ENCODE measurements around the gene EPHA1.
"Not testable (repeated sequence)": the region's sequence is repeated elsewhere in the genome, so short reads cannot be mapped to it uniquely, and the experiment has no call there.

Gene EPHA1

DNA sequence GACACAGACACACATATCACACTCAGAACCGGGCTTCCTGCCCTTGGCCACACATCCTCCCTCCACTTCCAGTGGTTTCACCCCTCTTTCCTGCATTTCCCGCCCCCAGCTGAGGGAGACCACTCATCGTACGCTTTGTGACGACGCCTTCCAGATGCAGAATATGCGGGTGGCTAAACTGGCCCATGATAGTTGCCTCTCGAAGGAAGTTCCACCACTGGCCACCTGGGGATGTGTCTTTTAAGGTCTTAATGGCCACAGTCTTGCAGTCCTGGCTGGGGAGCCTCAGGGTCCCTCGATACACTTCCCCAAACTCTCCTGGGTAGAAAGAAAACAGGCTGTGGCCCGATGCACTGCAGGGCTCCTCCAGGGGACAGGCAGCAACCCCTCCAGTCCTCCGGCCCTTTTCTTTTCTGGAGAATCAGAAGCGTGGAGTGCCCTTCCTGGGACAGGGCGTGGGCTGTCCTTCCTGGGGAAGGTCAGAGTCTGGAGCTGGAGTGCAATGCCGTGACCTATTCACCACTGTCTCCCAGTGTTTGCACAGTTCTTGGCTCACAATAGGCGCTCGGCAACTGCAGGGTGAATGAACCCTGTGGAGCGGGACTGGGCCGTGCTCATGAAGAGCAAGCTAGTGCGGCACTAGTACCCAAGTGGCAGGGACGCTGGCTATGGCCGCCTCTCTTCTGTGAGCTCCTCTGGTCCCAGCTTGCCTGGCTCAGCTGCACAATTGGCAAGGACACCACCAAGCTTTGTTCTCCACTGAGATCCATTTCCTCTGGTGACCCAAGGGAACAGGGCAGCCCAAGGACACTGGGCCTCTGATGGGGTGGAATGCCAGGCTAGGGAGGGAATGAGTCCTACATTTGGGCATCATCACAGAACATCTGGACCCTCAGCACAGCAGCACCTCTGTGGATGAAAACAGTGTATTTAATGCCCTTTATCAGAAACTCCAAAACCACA, 13.2 kb downstream of the EPHA1 start:
- no peak for DNase-seq (ENCODE audit: low read depth in 1 of 2, low spot score in 1 of 2)
- in situ Hi-C loops (cut with HindIII; ENCODE audit: low pct_unique_long_range_greater_than_20kb, low sequenced_read_pairs), result no loop called here
- no peak for TF ChIP-seq JUND (IDR thresholded peaks at IDR 0.05; ENCODE audit: low read depth)

DNA sequence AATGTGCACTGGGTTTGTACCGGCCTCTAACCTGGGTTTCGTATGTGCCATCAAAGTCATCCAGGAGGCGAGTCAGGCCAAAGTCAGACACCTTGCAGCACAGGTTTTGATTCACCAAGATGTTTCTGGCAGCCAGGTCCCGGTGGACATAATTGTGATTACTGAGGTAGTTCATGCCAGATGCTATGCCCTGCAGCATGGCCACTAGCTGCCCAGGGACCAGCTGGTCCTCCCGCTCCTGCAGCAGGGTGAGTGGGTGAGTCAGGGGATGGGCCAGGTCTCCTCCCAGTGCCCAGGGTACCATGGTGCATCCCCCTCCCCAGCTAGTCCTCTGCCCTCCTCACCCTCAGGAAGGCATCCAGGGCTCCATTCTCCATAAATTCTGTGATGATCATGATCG, 13.9 kb downstream of the EPHA1 start:
- no peak for TF ChIP-seq JUND (IDR thresholded peaks at IDR 0.05; ENCODE audit: low read depth)
- in situ Hi-C loops (cut with HindIII; ENCODE audit: low pct_unique_long_range_greater_than_20kb, low sequenced_read_pairs), result no loop called here
- no peak for DNase-seq (ENCODE audit: low read depth in 1 of 2, low spot score in 1 of 2)

DNA sequence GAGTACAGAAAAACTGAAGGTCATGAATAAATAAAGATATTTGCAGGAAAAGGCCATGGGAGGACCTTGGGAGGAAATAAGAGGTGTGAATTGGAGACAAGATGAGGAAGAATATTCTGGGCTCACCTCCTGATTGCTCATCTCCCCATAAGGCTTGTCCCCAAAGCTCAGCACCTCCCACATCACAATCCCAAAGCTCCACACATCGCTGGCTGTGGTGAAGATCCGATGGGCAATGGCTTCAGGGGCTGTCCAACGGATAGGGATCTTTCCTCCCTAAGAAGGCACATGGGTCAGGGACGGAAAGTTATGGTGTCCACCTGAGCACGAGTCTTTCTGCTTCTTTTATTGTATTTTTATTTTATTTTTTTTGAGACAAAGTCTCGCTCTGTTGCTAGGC, 14.6 kb downstream of the EPHA1 start:
- no peak for DNase-seq (ENCODE audit: low read depth in 1 of 2, low spot score in 1 of 2)
- no peak for TF ChIP-seq JUND (IDR thresholded peaks at IDR 0.05; ENCODE audit: low read depth)
- in situ Hi-C loops (cut with HindIII; ENCODE audit: low pct_unique_long_range_greater_than_20kb, low sequenced_read_pairs), result no loop called here

DNA sequence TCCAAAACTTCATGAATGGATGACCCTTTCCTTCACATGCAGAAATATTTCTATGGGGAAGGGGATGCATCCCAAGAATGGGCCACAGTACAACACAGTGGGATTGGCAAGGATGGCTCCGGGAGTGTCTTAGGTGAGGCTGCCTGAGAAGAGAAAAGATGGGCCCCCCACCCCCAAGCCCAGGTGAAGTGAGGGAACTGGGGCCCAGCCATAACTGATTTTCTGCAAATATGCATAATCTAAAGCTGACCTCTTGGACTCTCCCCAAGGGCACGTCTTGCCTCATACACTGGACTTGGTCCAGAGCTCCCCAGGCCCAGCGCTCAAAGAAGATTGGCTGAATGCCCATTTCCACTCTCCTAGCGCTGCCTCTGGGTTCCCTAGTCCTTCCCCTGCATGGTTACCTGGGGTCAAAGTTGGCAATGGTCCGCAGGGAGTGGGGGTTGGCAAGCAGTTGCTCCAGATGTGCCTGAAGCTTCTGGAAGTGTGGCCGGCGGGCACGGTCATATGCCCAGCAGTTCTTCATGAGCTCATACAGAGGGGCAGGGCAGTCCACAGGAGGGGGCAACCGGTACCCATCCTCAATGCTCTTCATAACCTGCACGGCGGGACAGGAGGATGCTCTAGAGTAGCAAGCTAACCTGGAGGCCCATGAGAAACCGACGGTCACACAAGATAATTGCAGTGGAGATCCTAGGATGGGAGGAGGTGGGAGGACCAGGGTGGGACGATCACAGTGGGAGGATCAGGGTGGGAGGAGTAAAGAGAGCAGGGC, 15.2 kb downstream of the EPHA1 start:
- no peak for DNase-seq (ENCODE audit: low read depth in 1 of 2, low spot score in 1 of 2)
- in situ Hi-C loops (cut with HindIII; ENCODE audit: low pct_unique_long_range_greater_than_20kb, low sequenced_read_pairs), result no loop called here
- TF ChIP-seq JUND (IDR thresholded peaks at IDR 0.05; ENCODE audit: low read depth), result no peak

DNA sequence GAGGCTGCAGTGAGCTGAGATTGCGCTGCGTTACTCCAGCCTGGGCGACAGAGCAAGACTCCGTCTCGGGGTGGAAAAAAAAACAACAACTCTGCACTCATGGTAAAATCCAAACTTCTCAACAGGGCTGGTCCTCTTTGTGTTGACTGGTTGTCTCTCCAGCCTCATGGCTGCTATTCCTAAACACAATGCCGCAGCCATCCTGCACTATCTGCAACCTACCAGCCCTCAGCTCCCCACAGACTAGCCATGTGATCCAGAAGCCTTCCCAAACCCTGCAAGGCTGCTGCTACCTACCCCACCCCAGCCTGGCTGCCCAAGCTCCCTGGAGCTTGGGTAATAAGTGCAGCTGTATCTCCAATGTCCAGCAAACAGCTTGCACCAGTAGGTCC, 15.8 kb downstream of the EPHA1 start:
- no peak for DNase-seq (ENCODE audit: low read depth in 1 of 2, low spot score in 1 of 2)
- in situ Hi-C loops (cut with HindIII; ENCODE audit: low pct_unique_long_range_greater_than_20kb, low sequenced_read_pairs), result no loop called here
- TF ChIP-seq JUND (IDR thresholded peaks at IDR 0.05; ENCODE audit: low read depth), result no peak

DNA sequence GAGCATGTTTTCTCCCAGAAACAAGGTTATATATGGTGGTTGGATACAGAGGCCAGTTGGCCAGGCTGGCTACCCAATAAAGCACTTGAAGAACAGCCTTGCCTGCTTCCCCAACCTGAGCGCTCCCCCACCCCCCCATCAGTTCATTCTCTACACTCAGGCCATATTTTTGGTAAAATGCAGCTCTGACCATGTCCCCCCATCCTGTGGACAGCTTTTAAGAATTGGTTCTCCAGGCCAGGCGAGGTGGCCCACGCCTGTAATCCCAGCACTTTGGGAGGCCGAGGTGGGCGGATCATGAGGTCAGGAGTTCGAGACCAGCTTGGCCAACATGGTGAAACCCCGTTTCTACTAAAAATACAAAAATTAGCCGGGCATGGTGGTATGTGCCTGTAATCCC, 16.2 kb downstream of the EPHA1 start:
- DNase-seq (ENCODE audit: low read depth in 1 of 2, low spot score in 1 of 2); in situ Hi-C loops (cut with HindIII; ENCODE audit: low pct_unique_long_range_greater_than_20kb, low sequenced_read_pairs): not testable (repeated sequence)

DNA sequence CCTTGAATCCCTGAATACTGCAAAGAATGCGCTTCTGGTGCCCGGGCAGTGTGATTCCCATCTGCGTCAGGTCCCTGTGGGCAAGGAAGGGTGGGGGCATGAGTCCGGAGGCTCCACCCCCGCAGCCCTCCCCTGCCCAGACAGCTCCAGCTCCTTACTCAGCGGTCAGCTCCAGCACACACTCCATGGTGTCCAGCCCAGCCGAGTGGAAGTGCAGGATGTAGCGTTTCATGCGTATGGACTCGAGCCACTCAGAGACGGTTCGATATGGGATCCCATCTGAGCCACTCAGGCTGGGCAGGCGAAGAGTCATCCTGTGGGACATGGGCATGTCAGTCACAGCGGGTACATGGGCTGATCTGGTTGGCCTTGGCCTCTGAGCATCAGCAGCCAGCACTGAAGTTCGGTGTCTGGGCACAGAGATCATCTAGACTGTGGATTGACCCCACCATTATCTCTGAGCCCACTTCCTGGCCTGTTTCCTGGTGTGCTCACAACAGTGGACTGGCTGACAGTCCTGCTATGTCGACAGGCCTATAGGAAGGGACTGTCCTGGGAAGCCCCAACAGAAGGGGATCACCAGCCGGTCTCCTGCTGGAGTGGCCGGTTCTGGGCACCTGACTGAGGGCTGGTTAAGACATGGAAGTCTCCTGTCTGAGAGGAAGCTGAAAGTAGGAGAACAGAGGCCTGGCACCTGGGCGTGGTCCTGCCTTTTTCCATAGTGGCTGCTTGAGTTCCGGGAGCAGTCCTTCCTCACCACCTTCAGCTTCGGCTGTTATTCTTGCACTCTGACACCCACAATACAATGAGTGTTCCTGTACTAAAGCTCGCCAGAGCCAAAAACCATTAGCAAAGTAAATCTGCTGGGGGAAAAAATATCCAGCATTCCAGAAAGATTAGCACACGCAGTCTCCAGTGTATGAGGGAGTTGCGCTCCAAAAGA, 16.9 kb downstream of the EPHA1 start:
- in situ Hi-C loops (cut with HindIII; ENCODE audit: low pct_unique_long_range_greater_than_20kb, low sequenced_read_pairs), result no loop called here
- TF ChIP-seq JUND (IDR thresholded peaks at IDR 0.05; ENCODE audit: low read depth), result no peak
- no peak for DNase-seq (ENCODE audit: low read depth in 1 of 2, low spot score in 1 of 2)

DNA sequence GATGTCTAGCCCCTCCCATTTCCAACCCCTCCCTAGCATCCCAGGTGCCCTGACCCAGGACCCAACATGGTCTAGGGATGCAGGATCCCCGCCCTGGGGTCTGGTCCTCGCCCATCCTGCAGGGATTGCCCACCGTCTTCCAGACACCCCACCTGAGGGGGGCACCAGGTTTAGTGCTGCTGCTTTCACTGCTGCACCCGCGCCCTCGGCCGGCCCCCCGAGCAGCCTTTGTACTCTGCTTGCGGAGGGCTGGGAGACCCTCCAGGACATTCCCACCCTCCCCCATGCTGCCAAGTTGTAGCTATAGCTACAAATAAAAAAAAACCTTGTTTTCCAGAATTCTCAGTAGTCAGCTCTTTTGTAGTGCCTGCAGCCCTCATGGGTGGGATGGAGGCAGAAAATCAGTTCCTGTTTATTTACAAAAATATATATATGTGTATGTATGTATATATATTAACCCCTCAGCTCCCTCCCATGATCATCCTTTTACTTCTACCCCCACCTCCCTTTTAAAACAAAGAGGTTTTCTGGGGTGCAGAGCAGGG, 17.8 kb downstream of the EPHA1 start:
- in situ Hi-C loops (cut with HindIII; ENCODE audit: low pct_unique_long_range_greater_than_20kb, low sequenced_read_pairs), result no loop called here
- TF ChIP-seq JUND (IDR thresholded peaks at IDR 0.05; ENCODE audit: low read depth), result no peak

DNA sequence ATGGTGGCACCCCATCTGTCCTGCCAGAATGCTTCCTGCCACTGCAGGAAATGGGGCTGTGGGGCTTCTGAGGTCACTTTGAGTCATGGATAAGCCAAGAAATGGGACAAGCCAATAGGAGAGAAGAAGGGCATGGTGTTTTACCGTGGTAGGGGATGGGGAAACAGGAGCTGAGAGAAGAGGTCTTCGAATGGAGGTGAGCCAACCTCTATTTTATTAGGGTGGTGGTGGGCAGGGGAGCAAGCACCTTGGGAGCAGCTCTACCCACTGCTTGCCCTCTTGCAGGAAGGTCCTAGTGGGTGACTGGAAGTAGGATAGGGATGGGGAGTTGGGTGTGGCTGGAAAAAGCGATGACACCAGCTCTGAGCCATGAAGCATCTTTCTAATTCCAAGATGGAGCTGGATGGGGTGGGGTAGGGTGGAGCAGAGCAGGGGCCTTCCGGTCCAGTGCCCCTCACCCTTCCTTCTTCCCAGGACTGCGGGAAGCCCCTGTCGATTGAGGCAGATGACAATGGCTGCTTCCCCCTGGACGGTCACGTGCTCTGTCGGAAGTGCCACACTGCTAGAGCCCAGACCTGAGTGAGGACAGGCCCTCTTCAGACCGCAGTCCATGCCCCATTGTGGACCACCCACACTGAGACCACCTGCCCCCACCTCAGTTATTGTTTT, 18.4 kb downstream of the EPHA1 start:
- DNase-seq (ENCODE audit: low read depth in 1 of 2, low spot score in 1 of 2), result no peak
- TF ChIP-seq JUND (IDR thresholded peaks at IDR 0.05; ENCODE audit: low read depth), result no peak
- in situ Hi-C loops (cut with HindIII; ENCODE audit: low pct_unique_long_range_greater_than_20kb, low sequenced_read_pairs), result no loop called here

More for the DNA sequence above, 17.8 kb downstream of the EPHA1 start:
- DNase-seq (ENCODE audit: low read depth in 1 of 2, low spot score in 1 of 2), result no peak

DNA sequence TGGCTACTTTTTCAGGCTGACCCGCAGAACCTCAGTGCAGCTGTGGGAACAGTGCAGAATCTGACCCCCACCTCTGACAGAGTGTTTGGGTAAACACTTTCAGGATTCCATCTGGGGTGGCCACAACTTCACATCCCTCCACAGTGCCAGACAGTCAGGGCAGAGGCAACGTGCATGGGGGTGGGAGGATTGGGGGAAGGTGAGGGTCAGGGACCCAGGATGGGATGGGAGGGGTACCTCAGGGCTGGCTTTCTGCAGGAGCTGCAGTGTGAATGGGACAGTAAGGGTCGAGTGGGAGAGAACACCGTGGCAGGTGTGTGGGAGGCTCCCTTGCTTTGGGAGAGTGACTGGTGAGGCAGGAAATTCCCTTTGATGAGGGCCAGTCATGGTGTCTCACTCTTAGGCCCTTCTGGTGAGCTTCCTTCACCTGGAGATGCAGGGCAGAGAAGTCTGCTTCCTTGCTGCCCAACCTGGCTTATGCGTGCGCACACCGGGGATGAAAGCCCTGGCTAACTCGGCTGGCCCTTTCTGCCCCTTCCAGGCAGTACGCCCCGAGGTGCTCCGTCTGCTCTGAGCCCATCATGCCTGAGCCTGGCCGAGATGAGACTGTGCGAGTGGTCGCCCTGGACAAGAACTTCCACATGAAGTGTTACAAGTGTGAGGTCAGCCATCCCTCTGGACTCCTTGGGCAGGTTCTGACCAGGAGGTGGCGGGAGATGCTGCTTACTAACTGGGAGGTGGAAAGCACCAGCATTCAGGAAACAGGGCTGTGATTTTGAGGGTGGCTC, 19.1 kb downstream of the EPHA1 start:
- TF ChIP-seq JUND (IDR thresholded peaks at IDR 0.05; ENCODE audit: low read depth), result no peak
- no peak for DNase-seq (ENCODE audit: low read depth in 1 of 2, low spot score in 1 of 2)
- in situ Hi-C loops (cut with HindIII; ENCODE audit: low pct_unique_long_range_greater_than_20kb, low sequenced_read_pairs), result no loop called here

Measured in T47D (cell line).